BLaER1 (cell line): ENCODE results near the gene NR5A1.

Source experiments
- H3K27ac ChIP-seq: shearing (Covaris generic); formaldehyde crosslinking; 2 replicates; pipeline ENCODE4 v1.8.1; 2022
- H3K27me3 ChIP-seq: shearing (Covaris generic); formaldehyde crosslinking; 2 replicates; pipeline ENCODE4 v1.8.1; 2022
- H3K36me3 ChIP-seq: shearing (Covaris generic); formaldehyde crosslinking; 2 replicates; pipeline ENCODE4 v1.8.1; 2022
- H3K4me1 ChIP-seq: shearing (Covaris generic); formaldehyde crosslinking; 2 replicates; pipeline ENCODE4 v1.8.1; 2022
- H3K4me2 ChIP-seq: shearing (Covaris generic); formaldehyde crosslinking; 2 replicates; pipeline ENCODE4 v1.8.1; 2022
- H3K4me3 ChIP-seq: shearing (Covaris generic); formaldehyde crosslinking; 2 replicates; pipeline ENCODE4 v1.8.1; 2022
- H3K9ac ChIP-seq: shearing (Covaris generic); formaldehyde crosslinking; 2 replicates; pipeline ENCODE4 v1.8.1; 2022
- H3K9me3 ChIP-seq: shearing (Covaris generic); formaldehyde crosslinking; 2 replicates; pipeline ENCODE4 v1.8.1; 2022
- H4K20me1 ChIP-seq: shearing (Covaris generic); formaldehyde crosslinking; 2 replicates; pipeline ENCODE4 v1.8.1; 2022
- Cebpa-rat ChIP-seq: shearing (Covaris generic); IDR thresholded peaks from 2 replicates; pipeline ENCODE4 v1.8.1; 2022

Gene NR5A1

DNA sequence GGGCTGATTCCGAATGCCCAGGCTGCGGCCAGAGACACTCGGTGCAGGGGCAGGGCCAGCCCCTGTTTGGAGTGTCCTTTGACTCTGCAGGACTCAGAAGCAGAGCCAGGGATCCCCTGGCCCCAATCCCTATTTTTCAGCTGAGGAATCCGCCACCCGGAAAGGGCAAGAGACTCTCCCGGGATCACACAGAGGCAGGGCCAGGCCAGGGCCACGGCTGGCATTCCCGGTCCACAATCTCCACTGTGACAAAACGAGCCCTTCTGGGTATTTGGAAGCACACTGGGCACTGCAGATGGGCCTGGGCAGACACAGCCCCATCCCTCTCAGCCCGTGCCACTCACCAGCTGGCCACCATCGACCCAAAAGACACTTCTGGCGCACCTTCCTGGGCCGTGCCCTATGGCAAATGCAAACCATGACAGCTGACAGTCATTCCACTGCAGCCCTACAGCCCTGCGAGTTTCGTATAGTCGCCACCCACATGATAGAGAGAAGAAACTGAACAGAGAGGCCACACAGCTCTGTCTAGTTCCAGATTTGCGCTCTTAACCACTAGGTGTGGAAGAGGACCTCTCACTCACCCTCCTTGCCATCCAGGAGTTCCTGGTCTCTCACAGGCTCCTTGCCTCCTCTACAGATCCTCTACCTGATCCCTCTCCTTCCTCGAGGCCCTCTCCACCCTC lies 13.3 kb downstream of the NR5A1 start:
- Histone ChIP-seq H3K4me3 (no peak overlapping the region), H3K9ac (no peak overlapping the region), H4K20me1 (no peaks in the 10 kb centered on the region), H3K27ac (no peak overlapping the region), H3K4me1 (peaks cover 16% of the 10 kb centered on the region), H3K4me2 (no peak overlapping the region), H3K27me3 (no peaks in the 10 kb centered on the region), H3K9me3 (no peaks in the 10 kb centered on the region), H3K36me3 (no peaks in the 10 kb centered on the region)
- TF ChIP-seq Cebpa-rat = no peak

DNA sequence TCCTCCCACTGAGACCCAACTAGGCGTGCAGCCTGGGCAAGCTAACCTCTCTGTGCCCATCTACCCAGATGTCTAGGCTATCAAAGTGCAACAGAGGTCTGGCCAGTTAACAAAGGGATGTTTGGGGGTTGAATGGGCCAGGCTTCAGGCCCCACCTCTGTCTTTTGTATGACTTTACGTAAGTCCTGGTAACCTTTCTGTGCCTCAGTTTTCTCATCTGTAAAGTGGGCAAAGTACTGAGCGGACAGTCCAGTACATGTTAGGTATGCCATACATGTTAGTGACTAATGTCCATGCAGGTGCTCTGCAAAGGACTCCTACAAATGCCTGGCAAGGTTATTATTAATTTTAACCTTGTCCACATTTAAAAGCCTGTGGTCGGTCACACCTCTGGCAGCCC lies 14.0 kb downstream of the NR5A1 start:
- H3K36me3 ChIP-seq = no peaks in the 10 kb centered on the region
- H3K9me3 ChIP-seq = no peaks in the 10 kb centered on the region
- H3K4me1 ChIP-seq = peaks cover 16% of the 10 kb centered on the region
- H3K4me3 ChIP-seq = no peak overlapping the region
- H3K27me3 ChIP-seq = no peaks in the 10 kb centered on the region
- no peak for TF ChIP-seq Cebpa-rat
- no peaks in the 10 kb centered on the region for H4K20me1 ChIP-seq
- no peak overlapping the region for H3K9ac ChIP-seq
- no peak overlapping the region for H3K27ac ChIP-seq
- H3K4me2 ChIP-seq = no peak overlapping the region

DNA sequence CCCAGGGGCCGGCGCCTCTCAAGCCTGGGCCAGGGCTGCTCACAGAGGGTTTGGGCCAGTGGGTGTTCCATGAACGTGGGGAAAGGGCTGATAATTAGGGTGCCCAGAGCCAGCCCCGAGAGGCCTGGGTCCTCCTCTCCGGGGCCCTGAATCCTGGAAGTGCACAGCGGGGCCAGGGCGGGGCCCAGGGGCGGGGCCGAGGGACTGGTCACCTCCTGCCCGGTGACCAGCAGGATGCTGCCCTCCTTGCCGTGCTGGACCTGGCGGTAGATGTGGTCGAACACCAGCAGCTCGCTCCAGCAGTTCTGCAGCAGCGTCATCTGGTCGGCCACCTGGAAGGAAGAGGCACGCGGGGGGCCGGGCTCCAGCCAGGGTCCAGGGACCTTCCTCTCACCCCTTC lies 14.4 kb downstream of the NR5A1 start:
- Histone ChIP-seq H3K4me1 (peaks cover 16% of the 10 kb centered on the region), H3K27me3 (no peaks in the 10 kb centered on the region), H3K27ac (no peak overlapping the region), H3K4me3 (no peak overlapping the region), H3K36me3 (no peaks in the 10 kb centered on the region), H4K20me1 (no peaks in the 10 kb centered on the region), H3K9ac (no peak overlapping the region), H3K9me3 (no peaks in the 10 kb centered on the region), H3K4me2 (no peak overlapping the region)
- TF ChIP-seq Cebpa-rat = no peak

DNA sequence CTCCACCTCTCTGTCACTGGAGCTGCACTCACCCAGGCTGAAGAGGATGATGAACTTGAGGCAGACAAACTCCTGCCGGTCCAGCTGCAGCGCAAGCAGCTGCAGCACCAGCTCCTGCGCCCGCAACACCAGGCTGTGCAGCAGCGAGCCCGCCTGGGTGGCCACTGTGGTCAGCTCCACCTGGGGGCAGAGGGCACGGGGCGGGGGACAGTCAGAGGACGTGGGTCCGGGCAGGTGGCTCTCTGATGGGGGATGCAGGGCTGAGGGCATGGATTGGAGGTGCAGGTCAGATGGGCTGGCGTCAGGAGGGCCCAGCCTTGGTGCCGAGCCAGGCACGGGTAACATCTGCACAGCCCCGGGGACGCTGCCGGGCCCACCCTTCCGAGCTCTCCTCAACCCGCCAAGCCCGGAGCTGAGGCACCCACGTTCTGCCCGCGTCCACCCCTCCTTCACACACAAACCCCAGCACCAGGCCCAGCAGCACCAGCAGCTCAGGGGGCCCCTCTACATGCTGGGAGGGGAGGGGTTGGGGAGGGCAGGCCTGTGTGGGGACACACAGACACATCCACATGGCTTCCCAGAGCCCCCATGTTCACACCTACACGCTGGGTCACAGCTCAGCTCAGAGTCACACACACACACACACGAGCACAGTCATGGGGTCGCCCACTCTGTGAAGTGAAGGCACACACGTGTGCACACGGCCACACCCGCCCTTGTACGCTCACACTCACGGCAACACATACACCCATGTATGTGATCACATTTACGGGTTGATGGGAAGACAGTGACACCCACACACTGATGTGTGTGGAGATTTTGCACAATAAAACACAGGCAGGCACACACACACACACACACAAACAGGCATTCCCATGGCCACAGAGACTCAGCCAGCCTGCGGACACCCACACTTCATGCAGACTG lies 15.9 kb downstream of the NR5A1 start:
- Histone ChIP-seq H4K20me1 (no peaks in the 10 kb centered on the region), H3K4me3 (no peak overlapping the region), H3K9ac (no peak overlapping the region), H3K4me2 (no peak overlapping the region), H3K4me1 (peaks cover 12% of the 10 kb centered on the region), H3K9me3 (no peaks in the 10 kb centered on the region), H3K27ac (no peak overlapping the region), H3K27me3 (no peaks in the 10 kb centered on the region), H3K36me3 (no peaks in the 10 kb centered on the region)
- TF ChIP-seq Cebpa-rat = no peak

DNA sequence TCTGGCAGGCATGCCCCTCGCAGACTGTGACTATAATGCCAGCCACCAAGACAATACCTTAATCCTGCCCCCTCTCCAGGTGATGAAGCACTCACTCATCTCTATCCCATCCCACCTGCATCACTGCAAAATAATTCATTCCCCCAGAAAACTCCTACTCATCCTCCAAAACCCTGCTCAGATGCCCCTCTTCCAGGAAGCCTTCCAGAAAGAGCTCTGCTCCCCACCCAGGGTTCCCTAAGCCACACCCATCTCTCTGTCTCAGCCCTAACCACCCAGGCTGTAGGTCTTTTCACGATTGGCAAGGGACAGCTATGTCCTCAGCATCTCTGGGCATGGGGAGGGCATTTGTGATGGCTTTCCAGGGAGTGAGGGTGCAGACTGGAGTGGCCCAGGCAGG lies 17.2 kb downstream of the NR5A1 start:
- Histone ChIP-seq H3K4me1 (no peaks in the 10 kb centered on the region), H3K27me3 (no peaks in the 10 kb centered on the region), H3K4me3 (no peak overlapping the region), H3K36me3 (no peaks in the 10 kb centered on the region), H3K27ac (no peak overlapping the region), H3K9me3 (no peaks in the 10 kb centered on the region), H3K9ac (no peak overlapping the region), H3K4me2 (no peak overlapping the region), H4K20me1 (no peaks in the 10 kb centered on the region)
- no peak for TF ChIP-seq Cebpa-rat

DNA sequence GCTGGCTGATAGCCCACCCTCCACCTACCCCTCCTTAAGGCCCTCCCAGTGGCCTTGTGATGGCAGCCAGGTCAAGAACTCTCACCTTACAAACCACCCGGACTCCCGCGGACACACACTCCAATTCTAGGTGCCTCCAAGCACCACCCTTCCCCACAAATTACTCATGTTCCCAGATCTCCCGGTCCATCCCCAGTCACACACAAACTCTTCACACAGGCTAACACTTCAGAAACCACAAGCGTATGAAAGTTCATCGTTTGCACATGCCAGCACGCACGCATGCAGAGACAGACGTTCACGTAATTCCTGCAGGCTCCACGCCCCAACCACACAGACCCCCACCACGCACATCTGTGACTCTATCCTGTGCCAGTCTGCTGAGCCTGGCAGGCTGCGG lies 18.0 kb downstream of the NR5A1 start:
- H3K27ac ChIP-seq = no peak overlapping the region
- TF ChIP-seq Cebpa-rat = no peak
- H3K36me3 ChIP-seq = no peaks in the 10 kb centered on the region
- no peaks in the 10 kb centered on the region for H4K20me1 ChIP-seq
- H3K4me1 ChIP-seq = no peaks in the 10 kb centered on the region
- H3K4me3 ChIP-seq = no peak overlapping the region
- no peaks in the 10 kb centered on the region for H3K9me3 ChIP-seq
- H3K4me2 ChIP-seq = no peak overlapping the region
- H3K9ac ChIP-seq = 0 out of 2 replicates have a peak overlapping the region, but pooled peaks have one; percentile 24
- no peaks in the 10 kb centered on the region for H3K27me3 ChIP-seq

DNA sequence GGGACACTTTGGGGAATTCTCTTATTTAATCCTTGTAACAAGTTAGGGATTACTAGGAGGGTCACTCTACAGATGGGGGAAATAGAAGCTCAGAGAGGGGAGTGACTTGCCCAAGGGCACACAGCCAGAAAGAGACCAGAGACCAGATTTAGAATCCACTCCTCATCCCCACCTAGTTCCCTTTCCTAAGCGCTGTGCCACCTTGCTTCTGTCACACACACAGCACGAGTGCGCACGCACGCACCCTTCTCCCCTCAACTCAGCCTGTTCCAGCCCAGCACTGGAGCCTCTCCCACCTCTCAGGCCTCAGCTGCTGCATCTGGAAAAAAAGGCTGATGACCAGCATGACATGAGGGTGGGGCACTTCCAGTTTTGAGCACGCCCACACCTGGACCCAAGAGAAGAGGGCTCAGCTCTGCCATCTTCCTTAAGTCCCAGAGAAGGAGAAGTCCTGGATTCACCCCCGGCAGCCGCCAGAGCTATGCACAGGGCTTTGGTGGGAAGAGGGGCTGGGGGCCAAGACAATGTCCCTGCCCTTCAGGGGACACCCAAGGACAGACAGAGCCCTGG lies 18.5 kb downstream of the NR5A1 start:
- Histone ChIP-seq H3K4me1 (no peaks in the 10 kb centered on the region), H3K36me3 (no peaks in the 10 kb centered on the region), H3K27ac (no peak overlapping the region), H3K9ac (0 out of 2 replicates have a peak overlapping the region, but pooled peaks have one; percentile 24), H3K4me3 (no peak overlapping the region), H4K20me1 (no peaks in the 10 kb centered on the region), H3K4me2 (no peak overlapping the region), H3K27me3 (no peaks in the 10 kb centered on the region), H3K9me3 (no peaks in the 10 kb centered on the region)
- no peak for TF ChIP-seq Cebpa-rat

DNA sequence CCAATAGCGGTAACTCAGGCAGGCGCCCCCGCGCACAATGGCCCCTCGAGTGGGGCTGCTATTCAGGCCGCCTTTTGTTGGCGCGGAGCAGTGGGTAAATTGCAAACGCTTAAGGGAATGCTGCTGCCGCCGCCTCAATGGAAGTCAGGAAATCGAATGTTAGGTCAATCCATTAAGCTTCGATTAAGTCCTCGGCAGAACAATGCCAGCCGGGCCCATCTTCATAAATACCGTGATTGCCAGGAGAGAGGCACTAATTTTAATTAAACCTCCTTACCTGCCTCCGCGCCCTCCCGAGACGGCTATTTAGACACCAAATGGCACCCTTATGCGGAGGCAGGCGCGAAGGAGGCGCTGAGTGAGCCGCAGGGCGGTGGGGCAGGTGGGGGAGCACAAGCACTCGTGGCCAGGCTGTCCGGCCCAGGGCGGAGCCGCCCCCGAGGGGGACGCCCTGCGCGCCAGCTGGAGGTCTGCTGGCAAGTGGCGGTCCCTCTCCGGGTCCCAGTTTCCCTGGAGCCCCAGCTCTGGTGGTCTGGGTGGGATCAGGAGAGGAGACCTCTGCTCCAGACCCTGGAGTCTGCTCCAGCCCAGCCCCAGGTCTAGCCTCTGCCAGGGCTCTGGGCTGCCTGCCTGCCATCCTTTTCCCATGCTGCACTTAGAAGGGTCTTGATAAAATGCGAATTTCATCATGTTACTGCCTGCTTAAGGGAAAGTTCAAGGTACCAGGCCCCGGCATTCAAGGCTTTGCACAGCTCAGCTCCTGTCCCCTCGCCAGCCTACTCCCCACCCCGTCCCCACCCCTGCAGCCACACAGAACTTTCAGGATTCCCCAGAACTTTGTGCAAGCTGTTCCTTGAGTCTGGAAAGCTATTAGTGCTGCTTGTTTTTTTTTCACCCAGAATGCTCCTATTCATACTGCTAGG lies 19.7 kb downstream of the NR5A1 start:
- H3K4me3 ChIP-seq = no peak overlapping the region
- H3K27me3 ChIP-seq = no peaks in the 10 kb centered on the region
- H3K4me2 ChIP-seq = no peak overlapping the region
- no peaks in the 10 kb centered on the region for H4K20me1 ChIP-seq
- no peak for TF ChIP-seq Cebpa-rat
- no peak overlapping the region for H3K27ac ChIP-seq
- H3K4me1 ChIP-seq = no peaks in the 10 kb centered on the region
- H3K9me3 ChIP-seq = no peaks in the 10 kb centered on the region
- H3K36me3 ChIP-seq = no peaks in the 10 kb centered on the region
- no peak overlapping the region for H3K9ac ChIP-seq

DNA sequence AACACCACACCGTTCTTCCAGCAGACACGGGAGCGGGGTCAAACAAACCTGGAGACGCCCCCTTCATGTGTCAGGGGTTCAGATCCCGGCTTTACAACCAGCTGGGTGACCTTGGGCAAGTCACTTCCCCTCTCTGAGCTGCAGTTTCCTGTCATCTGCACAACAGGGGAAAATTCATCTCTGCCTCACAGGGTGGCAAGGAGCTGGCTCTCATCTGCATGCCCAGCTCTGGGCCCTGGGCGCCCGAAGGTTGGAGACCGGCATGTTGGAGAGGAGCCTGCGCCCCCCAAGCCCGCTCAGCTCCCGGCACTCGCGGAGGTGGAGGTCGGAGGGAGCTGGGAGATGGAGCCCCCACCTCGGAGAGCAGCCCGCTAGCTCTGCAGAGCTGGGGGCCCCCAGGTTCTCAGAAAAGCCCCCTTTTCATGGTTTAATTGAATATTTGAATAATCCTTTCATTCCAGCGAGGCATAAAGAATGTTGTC lies 20.4 kb downstream of the NR5A1 start:
- Histone ChIP-seq H3K27me3 (no peaks in the 10 kb centered on the region), H3K9ac (no peak overlapping the region), H3K9me3 (no peaks in the 10 kb centered on the region), H3K4me3 (no peak overlapping the region), H3K4me2 (no peak overlapping the region), H3K27ac (no peak overlapping the region), H3K4me1 (no peaks in the 10 kb centered on the region), H4K20me1 (no peaks in the 10 kb centered on the region), H3K36me3 (no peaks in the 10 kb centered on the region)
- no peak for TF ChIP-seq Cebpa-rat
